Activated CD4-positive, alpha-beta T cell treated with anti-CD3 and anti-CD28 coated beads, Interleukin-2, Interleukin-4, amounts not matched to agents 100 ng/mL and 50 ng/mL, durations not matched to agents 16 hours and 8 hours (primary cell): Measurements from ENCODE around the gene TTC39B.
"Not testable (repeated sequence)": the region's sequence is repeated elsewhere in the genome, so short reads cannot be mapped to it uniquely, and the experiment has no call there.

Experiments
- DNase-seq: peaks from one replicate; pipeline ENCODE4 v3.0.0-alpha.2; 2020; ENCODE audit warnings: low spot score

Gene TTC39B

DNA sequence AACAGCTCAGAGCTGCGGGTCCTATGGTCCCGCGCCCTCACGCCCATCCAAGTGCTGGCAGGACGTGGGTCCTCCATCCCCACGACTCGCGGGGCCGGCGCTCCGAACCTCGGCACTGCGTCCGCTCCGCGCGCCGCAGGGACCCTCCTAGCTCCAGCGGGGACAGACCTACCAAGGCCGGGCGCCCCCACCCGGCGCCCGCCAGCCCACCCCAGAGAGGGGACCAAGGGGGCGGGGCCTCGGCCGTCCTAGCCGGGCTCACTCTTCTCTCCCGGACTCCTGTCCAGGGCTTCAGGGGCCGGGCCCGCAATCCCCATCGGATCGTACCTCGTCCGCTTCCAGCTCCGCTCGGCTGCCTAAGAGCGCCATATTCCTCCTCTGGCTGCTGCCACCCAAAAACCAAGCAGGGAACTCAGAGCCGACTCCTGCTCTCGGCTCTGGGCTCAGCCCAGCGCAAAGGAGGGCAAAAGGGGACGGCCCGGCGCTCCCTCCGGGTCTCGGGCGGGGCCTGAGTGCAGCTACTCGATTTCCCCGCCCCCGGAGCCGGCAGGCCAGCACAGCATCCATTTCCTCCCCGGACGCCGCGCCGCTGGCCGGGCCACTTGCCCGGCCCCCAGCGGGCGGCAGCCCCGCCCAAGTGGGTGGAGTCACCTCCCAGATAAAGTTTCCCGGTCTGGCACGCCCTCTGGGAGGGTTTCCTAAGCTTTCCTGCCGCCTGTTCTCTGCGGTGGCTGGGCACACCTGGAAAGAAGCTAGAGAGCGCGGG is at the start of gene TTC39B:
Gene TTC39B, minus strand, starts transcription at position 460 of the 766 bp plus-strand sequence. Its CDS starts 91 bp downstream, at position 369.
- DNase-seq, result peak; percentile 86

- no peak for DNase-seq
These were observed 48.7 kb upstream of the TTC39B start for GRCh38 chr9:15355669-15356068.

DNA sequence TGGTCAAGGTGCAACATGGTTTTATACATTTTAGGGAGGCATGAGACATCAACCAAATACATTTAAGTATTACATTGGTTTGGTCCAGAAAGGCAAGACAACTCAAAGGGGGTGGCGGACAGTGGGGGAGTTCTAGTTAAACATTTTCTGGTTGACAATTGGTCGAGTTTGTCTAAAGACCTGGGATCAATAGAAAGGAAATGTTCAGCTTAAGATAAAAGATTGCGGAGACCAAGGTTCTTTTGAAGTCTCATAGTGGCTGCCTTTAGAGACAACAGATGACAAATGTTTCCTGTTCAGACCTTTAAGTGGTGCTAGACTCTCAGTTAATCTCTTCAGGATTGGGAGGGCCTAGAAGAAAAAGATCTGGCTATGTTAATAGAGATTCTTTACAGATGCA is 47.7 kb upstream of the TTC39B start:
- DNase-seq, result no peak

- no peak for DNase-seq
These were observed 46.9 kb upstream of the TTC39B start for GRCh38 chr9:15353892-15354291.

DNA sequence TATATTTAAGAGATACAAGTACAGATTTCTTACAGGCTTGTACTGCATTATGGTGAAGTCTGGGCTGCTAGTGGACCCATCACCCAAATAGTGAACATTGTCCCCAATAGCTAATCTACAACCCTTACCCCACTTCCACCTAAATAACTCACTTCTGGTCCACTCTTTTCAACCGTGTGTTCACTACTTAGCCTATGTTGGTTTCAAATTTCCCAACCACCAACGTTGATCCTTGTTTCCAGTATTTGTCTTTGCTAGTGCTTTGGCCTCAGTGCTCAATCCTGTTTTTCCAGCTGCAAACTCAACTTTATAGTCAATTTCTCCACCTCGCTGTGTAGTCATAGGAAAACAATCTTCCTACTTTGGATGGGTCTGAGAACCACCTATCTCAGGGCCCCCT is 45.3 kb upstream of the TTC39B start:
- DNase-seq, result no peak

DNA sequence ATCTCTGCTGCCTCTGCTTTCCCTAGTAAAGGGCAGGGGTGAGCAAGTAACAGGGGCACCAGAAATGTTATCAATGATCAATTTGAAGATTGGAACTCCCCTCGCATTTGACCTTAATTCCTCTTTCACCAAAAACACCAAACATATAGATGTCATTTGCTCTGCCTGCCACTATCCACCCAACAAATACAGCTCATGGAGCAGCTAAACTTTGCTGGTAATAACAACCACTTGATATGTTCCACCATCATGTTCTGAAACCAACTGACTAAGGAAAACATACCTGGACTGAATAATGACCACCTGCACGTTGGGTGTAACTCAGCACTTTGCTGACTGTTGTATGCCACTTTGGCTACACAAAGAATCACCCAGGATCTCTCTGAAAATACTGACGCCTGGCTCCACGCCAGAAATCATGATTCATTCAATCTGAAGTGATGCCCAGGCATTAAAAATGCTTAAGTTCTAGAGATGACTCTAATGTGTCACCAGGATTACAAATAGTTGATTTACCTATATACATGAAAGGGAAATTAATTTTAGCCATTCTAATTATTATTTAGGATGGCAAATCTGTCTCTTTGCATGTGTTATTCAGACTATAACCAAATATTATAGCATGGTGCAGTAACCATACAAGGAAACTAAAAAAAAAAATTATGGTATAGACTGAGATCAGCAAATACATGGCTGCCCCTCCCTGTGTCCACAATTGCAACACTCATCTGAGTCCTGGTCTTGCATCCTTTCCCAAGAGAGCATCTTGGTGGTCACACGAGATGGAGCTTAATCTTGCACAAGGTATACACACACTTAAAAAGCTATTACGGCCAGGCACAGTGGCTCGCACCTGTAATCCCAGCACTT is 43.1 kb upstream of the TTC39B start:
- DNase-seq, result no peak

DNA sequence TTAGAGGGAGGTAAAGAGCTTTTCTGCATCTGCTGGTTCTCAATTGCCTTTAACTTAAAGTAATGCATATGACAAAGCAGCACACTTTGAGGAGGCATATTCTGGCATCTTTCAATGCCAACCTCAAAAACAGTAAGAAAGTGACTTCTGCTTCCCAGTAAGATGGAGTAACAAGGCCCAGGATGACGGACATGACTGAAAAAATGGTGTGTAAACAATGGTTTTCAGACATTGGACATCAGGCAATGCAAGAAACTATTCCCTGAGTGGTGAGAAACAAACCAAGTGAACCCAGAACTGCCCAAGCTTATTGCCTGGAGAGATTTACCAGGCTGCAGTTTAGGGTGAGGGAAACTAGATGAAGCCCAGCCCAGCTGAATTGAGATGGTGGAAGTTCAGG is 39.8 kb upstream of the TTC39B start:
- no peak for DNase-seq

GRCh38 chr9:15344191-15344590 is 37.2 kb upstream of the TTC39B start:
- DNase-seq, result no peak

GRCh38 chr9:15333376-15333881 is 26.4 kb upstream of the TTC39B start:
- DNase-seq, result no peak

GRCh38 chr9:15332939-15333338 is 25.9 kb upstream of the TTC39B start:
- no peak for DNase-seq

DNA sequence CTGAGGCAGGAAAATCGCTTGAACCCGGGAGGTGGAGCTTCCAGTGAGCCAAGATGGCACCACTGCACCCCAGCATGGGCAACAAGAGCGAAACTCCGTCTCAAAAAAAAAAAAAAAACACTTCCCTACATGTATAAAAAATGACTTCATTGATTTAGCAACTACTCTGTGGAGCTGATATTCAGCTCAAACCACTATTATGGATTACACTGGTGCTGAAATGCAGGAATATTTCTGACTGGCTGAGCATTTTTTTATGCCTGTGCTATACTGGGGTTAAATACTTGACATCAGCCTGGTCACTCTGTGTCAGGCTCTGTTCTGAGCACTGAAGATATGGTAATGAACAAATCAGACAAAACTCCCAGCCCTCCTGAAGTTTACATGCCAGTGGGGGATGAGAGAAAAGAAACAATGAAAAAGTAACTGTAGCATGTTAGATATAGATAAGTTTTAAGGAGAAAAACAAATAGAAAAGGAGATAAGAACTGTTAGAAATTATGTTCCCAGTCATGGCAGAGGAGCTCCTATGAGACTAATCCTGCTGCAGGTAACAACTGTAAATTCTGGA is 22.6 kb upstream of the TTC39B start:
- no peak for DNase-seq

DNA sequence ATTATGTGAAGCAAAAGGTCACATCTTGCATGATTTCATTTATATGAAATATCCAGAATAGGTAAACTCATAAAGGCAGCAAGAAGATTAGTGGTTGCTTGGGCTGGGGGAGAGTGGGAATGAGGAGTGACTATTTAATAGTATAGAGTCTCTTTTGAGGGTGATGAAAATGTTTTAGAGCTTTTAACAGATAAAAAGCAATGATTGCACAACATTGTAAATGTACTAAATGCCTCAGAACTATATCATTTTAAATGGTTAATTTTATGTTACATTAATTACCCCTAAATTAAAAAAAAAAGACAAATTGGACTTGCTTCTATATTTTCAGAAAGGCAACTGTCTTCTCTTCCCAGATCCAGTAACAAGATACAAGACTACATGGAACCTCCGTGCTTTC is 21.9 kb upstream of the TTC39B start:
- no peak for DNase-seq

DNA sequence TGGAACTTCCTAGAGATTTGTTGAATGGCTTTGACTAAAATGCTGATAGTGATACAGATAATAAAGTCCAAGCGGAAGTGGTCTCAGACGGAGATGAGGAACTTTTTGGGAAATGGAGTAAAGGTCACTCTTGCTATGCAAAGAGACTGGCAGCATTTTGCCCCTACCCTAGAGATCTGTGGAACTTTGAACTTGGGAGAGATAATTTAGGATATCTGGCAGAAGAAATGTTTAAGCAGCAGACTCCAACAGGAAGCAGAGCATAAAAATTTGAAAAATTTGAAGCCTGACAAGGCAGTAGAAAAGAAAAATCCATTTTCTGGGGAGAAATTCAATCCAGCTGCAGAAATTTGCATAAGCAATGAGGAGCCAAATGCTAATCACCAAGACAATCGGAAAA is 15.7 kb upstream of the TTC39B start:
- not testable (repeated sequence) for DNase-seq

GRCh38 chr9:15319661-15320060 is 12.6 kb upstream of the TTC39B start:
- not testable (repeated sequence) for DNase-seq

GRCh38 chr9:15317836-15318235 is 10.8 kb upstream of the TTC39B start:
- no peak for DNase-seq

GRCh38 chr9:15311607-15312006 is 4.6 kb upstream of the TTC39B start:
- DNase-seq, result no peak

- peak; percentile 36 for DNase-seq
These were observed 3.3 kb upstream of the TTC39B start for GRCh38 chr9:15310107-15310850.

GRCh38 chr9:15308511-15308910 is 1.5 kb upstream of the TTC39B start:
- no peak for DNase-seq

- no peak for DNase-seq
These were observed 466 bp upstream of the TTC39B start for GRCh38 chr9:15307523-15307841.

- DNase-seq, result peak; percentile 38
These were observed 804 bp downstream of the TTC39B start for GRCh38 chr9:15306068-15306756.

DNA sequence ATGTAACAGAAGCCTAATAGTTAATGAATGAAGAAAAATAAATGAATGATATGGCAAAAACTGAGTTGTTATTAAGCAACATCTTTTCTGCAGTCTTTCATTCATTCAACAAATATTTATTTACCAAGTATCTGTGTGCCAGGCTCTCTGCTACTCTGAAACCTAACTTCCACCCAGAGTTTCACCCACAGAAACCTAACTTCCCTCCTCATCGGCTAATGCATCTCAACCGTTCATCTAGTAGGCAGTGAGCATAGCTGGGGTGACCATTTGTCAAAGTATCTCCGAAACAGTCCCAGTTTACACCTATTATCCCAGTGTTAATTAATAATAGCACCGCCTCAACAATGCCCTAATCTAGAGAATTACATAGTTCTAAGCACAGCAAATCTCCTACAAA is 1.5 kb downstream of the TTC39B start:
- no peak for DNase-seq

- no peak for DNase-seq
These were observed 2.4 kb downstream of the TTC39B start for GRCh38 chr9:15304632-15305031.
